Esophagus squamous epithelium (tissue), 4 donors: Measurements from ENCODE around the gene STRBP.
"Not testable (repeated sequence)": the region's sequence is repeated elsewhere in the genome, so short reads cannot be mapped to it uniquely, and the experiment has no call there.

ENCODE experiments used
- CTCF ChIP-seq, 6 experiments: fragments of 450-650 bp in 4 of 6; fragments of 200-600 bp in 2 of 6; sonication (generic) in 2 of 6; IDR thresholded peaks; one replicate each; pipeline ENCODE4 v1.5.1; 2016 to 2019; ENCODE audit warnings: antibody characterized with exemption in 6 of 6, mild to moderate bottlenecking in 4 of 6, moderate library complexity in 4 of 6
- POLR2A ChIP-seq, 4 donors: fragments of 450-650 bp; IDR thresholded peaks; one replicate each; pipeline ENCODE4 v1.6.1; 2017; ENCODE audit warnings: antibody characterized with exemption in 4 of 4, mild to moderate bottlenecking in 4 of 4, moderate library complexity in 3 of 4

- TF ChIP-seq CTCF, POLR2A (IDR thresholded peaks at IDR 0.05): not testable (repeated sequence)
These were observed 2.7 kb upstream of the STRBP start for GRCh38 chr9:123271133-123271532.
